NCI-H1105 treated with DMSO at 0.1 percent for 48 hours (cell line): Measurements from ENCODE around the gene GLCCI1.
"Not testable (repeated sequence)": the region's sequence is repeated elsewhere in the genome, so short reads cannot be mapped to it uniquely, and the experiment has no call there.

ENCODE experiments used
- DNase-seq: peaks from one replicate; lab custom pipeline; 2025; lab: John Stamatoyannopoulos, UW

Gene GLCCI1

GRCh38 chr7:8051373-8051772 lies 82.8 kb downstream of the GLCCI1 start:
- DNase-seq: no peak

DNA sequence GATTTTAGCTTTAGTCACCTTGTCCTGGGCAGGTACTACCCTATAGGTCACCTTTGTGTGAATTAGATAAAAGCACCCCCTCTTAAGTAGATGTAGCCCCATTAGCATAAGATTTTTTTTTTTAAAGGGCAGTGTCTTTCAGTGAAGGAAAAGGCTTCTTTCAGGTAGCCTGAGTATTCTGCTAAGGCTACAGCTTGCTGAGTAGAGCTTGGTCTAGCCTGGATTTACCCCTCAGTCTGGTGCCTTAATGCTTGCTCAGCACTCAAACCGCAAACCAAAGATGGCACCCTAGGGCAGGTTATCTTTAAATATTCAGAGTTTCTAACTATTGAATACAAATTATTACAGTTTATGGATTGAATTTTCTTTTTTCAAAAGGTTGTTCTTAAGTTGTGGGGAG lies 83.4 kb downstream of the GLCCI1 start:
- no peak for DNase-seq

GRCh38 chr7:8052824-8053223 lies 84.2 kb downstream of the GLCCI1 start:
- no peak for DNase-seq

DNA sequence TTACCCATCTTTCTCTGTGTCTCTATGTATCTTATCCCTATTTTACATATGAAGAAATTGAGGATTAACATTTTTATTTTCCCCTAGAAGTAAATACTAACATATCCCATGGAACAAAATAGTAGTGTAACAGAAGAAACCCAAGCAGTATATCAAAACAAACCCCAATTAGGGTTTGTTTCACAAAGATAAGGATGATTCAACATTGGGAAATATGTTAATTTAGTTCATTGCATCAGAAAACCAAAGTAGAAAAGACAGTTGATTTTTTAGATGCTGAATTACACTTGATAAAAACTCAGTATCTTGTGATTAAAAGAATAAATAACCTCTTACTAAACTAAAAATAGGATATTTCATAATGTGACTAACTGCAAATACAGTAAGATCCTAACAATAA lies 87.8 kb downstream of the GLCCI1 start:
- DNase-seq: no peak

DNA sequence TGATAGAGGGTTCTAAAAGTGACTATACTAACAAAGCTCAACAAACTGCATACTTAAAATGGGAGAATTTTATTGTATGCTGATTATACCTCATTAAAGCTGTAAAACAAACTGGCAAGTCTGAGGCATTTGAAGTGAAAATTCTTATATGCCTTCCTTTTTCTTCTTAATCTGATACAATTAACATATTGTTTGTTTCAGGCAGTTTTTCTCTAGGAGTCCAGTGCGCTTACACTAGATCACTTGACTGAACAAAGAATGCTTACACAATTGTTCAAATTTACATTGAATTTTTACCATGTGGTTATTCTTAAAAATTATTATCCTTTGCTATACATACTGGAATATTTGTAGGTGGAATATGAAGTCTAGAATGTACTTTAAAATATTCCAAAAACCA lies 89.0 kb downstream of the GLCCI1 start:
- no peak for DNase-seq

- no peak for DNase-seq
Measured at GRCh38 chr7:8058322-8058721, 89.7 kb downstream of the GLCCI1 start.

DNA sequence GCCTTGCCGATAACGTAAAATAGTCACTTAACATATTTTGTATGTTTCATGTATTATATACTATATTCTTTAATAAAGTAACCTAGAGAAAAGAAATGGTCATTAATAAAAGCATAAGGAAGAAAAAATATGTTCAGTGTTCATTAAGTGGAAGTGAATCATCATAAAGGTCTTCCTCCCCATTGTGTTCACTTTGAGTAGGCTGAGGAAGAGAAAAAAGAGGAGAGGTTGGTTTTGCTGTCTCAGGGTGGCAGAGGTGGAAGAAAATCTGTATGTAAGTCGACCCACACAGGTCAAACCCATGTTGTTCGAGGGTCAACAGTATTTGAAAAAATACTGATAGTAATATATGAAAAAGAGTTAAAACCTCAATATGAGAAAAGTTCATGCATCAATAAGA lies 90.3 kb downstream of the GLCCI1 start:
- DNase-seq: no peak

DNA sequence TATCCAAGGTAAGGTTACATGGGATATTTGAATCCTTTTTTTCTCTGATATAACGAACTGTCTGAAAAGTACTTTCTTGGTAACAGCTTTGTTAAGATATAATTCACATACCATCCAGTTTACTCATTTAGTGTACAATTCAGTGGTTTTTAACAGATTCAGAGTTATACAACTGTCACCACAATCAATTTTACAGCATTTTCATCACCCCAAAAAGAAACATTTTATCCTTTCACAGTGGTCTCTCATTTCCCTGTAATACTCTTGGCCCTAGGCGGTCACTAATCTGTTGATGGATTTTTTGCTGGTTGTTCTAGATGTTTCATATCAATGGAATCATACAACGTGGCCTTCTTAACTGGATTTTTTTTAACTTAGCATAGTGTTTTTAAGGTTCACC lies 91.6 kb downstream of the GLCCI1 start:
- DNase-seq: no peak

GRCh38 chr7:8063300-8063699 lies 94.7 kb downstream of the GLCCI1 start:
- not testable (repeated sequence) for DNase-seq

GRCh38 chr7:8063706-8064297 lies 95.2 kb downstream of the GLCCI1 start:
- peak; percentile 98 for DNase-seq

DNA sequence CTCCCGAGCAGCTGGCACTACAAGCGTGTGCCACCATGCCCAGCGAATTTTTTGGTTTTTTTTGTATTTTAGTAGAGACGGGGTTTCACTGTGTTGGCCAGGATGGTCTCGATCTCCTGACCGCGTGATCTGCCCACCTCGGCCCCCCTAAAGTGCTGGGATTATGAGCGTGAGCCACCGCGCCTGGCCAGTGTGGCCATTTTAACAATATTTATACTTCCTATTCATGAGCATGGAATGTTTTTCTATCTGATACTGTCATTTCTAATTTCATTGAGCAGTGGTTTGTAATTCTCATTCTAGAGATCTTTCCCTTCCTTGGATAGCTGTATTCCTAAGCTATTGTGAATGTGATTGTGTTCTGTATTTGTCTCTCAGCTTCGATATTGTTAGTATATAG lies 96.2 kb downstream of the GLCCI1 start:
- DNase-seq: no peak

DNA sequence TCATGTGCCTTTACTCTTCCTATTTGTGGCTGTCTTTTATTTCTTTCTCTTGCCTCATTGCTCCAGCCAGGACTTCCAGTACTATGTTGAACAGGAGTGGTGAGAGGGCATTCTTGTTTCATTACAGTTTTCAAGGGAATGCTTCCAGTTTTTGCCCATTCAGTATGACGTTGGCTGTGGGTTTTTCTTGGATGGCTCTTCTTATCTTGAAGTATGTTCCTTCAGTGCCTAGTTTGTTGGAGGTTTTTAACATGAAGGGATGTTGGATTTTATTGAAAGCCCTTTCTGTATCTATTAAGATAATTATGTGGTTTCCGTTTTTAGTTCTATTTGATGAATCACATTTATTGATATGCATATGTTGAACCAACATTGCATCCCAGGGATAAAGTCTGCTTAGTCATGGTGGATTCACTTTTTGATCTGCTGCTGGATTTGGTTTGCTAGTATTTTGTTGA lies 96.8 kb downstream of the GLCCI1 start:
- no peak for DNase-seq

DNA sequence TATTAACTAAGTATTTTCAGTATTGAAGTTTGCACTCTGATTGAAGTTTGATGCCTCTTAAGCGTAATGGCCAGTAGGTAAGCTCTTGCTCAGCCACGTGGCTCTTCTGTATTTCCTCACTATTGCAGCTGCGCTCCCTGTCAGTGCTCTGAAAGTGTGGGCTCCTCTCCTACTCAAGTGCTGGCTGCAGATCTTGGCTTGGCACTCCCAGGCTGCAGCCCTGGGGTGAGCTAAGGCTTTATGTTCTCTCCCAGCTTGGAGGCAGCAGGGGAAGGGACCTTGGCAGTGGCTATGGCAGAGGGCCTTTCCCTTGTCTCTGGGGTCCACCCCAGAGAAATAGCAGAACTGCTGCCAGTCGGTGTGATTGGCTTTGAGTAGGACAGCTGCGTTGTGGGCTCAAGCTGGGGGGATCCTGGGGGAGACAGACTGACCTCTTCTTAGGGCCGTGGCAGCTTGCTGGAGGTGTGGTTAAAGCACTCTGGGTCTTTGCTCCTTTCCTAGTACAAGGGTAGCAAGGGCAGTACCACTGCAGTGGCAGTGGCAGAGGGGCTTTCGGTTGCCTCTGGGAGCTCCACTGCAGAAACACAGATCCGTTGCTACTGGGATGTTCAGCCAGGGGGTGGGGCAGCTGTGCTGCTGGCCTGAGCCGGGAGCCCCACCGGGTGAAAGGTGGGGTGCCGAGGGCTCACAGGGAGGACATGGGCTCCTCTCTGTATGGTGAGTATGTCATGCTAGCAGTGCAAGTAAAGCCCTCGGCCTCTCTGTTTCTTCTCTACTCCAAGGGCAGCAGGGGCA lies 100.5 kb downstream of the GLCCI1 start:
- DNase-seq: no peak

GRCh38 chr7:8070451-8071180 lies 102.0 kb downstream of the GLCCI1 start:
- DNase-seq: no peak

- DNase-seq: no peak
Measured at GRCh38 chr7:8078418-8078817, 109.8 kb downstream of the GLCCI1 start.

- DNase-seq: no peak
Measured at GRCh38 chr7:8082762-8083161, 114.2 kb downstream of the GLCCI1 start.

- DNase-seq: no peak
Measured at GRCh38 chr7:8084836-8085235, 116.2 kb downstream of the GLCCI1 start.

DNA sequence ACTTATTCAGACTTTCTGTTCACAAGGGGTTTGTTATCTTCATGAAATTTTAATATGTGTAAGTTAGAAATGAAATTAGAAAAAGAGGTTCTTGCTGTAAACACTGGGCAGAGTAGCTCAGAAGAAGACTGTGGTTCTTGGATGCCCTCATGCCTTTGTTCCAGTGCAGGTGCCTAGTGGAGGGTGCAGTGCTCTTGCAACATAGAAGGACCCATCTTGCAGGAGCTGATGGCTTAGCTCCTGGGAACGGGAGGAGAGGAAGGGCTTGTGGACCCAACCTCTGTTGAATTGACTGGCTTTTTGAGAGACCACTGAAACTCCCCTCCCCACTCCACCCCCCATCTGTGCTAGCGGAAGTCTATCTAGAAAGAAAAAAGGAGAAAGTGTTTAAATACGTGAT lies 116.8 kb downstream of the GLCCI1 start:
- DNase-seq: no peak

- no peak for DNase-seq
Measured at GRCh38 chr7:8086239-8086638, 117.6 kb downstream of the GLCCI1 start.

- DNase-seq: no peak
Measured at GRCh38 chr7:8089036-8089780, 120.6 kb downstream of the GLCCI1 start.

- DNase-seq: no peak
Measured at GRCh38 chr7:8092140-8092539, 123.5 kb downstream of the GLCCI1 start.
